Motor neuron (in vitro differentiated cells): ENCODE measurements around the gene SPATA46. TPM values are rescaled to one million over a fixed set of nuclear protein-coding genes. Genes with fewer than 3 reads are reported as not detected.
A peak's percentile ranks its signal among the peaks of the same experiment; 100 is the strongest.
"Not testable (repeated sequence)": the region's sequence is repeated elsewhere in the genome, so short reads cannot be mapped to it uniquely, and the experiment has no call there.

Experiments
- ATAC-seq, 8 experiments: fragments of 200-7000 bp; cut with Tn5 transposase; replicated peaks in 6 of 8; 2 replicates each; pipeline ENCODE4 v1.8.0; 2021; ENCODE audit warnings: mild to moderate bottlenecking in 8 of 8, moderate library complexity in 8 of 8
- H3K27ac ChIP-seq, 2 donors: fragments of 250-450 bp; sonication (Bioruptor Pico); 2 replicates each; pipeline ENCODE4 v1.9.0; 2021; ENCODE audit warnings: antibody characterized with exemption in 2 of 2, mild to moderate bottlenecking in 2 of 2, moderate library complexity in 1 of 2
- H3K4me1 ChIP-seq, 2 donors: fragments of 250-450 bp; sonication (Bioruptor Pico); replicated peaks in 1 of 2; 2 replicates each; pipeline ENCODE4 v1.6.1; 2021; ENCODE audit warnings: antibody characterized with exemption in 2 of 2, mild to moderate bottlenecking in 2 of 2, moderate library complexity in 1 of 2
- H3K4me3 ChIP-seq, 5 donors: fragments of 250-450 bp; sonication (Bioruptor Pico); 2 replicates each; pipeline ENCODE4 v1.9.0; 2021; ENCODE audit warnings: antibody characterized with exemption in 5 of 5, mild to moderate bottlenecking in 5 of 5, moderate library complexity in 4 of 5
- WGBS, 10 experiments: fragments of 450-650 bp; shearing (Covaris generic); methylation state at CpG; one replicate each; pipeline ENCODE4 v1.0.0; 2022; 5-methylcytosine and 5-hydroxymethylcytosine counted together
- in situ Hi-C, 9 experiments: fragments of 400-800 bp; cut with MboI; loops; one replicate each; pipeline ENCODE4 v1.15.0; 2021; ENCODE audit warnings: low sequenced_read_pairs in 9 of 9, low pct_unique_long_range_greater_than_20kb in 2 of 9; ENCODE audit not compliant: unreplicated experiment in 9 of 9
- total RNA-seq, 8 experiments: library from RNA; unstranded; fragments of 300-600 nt; gene quantifications; 2 replicates each; pipeline versions ENCODE4 v1.2.3 to v1.2.4, GENCODE V29; 2022

SPATA46 gene, protein sequence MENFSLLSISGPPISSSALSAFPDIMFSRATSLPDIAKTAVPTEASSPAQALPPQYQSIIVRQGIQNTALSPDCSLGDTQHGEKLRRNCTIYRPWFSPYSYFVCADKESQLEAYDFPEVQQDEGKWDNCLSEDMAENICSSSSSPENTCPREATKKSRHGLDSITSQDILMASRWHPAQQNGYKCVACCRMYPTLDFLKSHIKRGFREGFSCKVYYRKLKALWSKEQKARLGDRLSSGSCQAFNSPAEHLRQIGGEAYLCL
- total RNA-seq = 1 to 10 TPM in 3 of 8 experiments, under 1 TPM in 3, not detected in 2; 0.49 to 2.7 (median 1.1) TPM

GRCh38 chr1:162376691-162377090 lies at the start of gene SPATA46:
TSS of gene SPATA46 (minus strand) at chr1:162376854. CDS start at chr1:162376790, 64 bp downstream.
- ATAC-seq = peak in 1 of 8 experiments; percentile 68
- Histone ChIP-seq H3K4me1 (peaks cover 11 to 14% of the 10 kb centered on the region in 2 donors), H3K4me3 (no peak within 1 kb of the TSS), H3K27ac (no peak within 1 kb of the TSS)
- in situ Hi-C loops = loop anchor here in 1 of 9 experiments (25.0 kb wide), 1 partner anchor 589 kb away; no protein-coding TSS in a partner anchor
- 80 to 98% (median 90%) methylated on average over 2 to 5 of the region's 5 CpGs; no CpG with 5 or more reads in 6 of the 10 experiments for WGBS, 10 experiments

DNA sequence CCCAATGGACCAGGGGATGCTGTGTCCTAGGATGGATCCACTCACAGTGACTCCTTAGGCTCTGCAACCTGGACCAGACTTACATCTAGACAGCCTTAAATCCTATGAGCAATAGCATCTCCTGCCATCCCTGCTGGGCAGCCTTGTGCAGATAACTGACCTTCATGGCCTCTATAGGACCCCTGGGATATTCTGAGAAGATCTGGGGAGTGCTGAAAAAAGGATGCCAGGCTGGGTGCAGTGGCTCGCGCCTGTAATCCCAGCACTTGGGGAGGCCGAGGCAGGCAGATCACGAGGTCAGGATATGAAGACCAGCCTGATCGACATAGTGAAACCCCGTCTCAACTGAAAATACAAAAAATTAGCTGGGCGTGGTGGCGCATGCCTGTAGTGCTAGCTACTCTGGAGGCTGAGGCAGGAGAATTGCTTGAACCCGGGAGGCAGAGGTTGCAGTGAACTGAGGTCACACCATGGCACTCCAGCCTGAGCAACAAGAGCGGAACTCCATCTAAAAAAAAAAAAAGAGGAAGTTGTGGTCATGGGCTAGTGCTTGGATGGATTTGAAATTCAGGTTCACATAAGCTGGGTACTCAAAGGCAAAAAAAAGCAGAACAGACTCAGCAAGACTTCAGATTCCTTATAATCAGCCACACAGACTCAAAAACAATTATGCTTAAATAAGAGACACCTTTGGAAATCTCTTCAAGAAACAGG lies 46.2 kb upstream of the SPATA46 start:
- ATAC-seq = no peak
- Histone ChIP-seq H3K27ac (no peak overlapping the region), H3K4me1 (no peaks in the 10 kb centered on the region), H3K4me3 (no peak overlapping the region)
- in situ Hi-C loops = no loop called here
- 51 to 92% (median 80%) methylated on average over 2 to 10 of the region's 10 CpGs; no CpG with 5 or more reads in 1 of the 10 experiments for WGBS, 10 experiments

- H3K4me3 ChIP-seq = no peak overlapping the region
- WGBS, 10 experiments = 33 to 79% (median 62%) methylated on average over 2 to 5 of the region's 5 CpGs; no CpG with 5 or more reads in 2 of the 10 experiments
- no peaks in the 10 kb centered on the region for H3K4me1 ChIP-seq
- in situ Hi-C loops = no loop called here
- no peak overlapping the region for H3K27ac ChIP-seq
- no peak for ATAC-seq
Measured at GRCh38 chr1:162421258-162422164, 44.9 kb upstream of the SPATA46 start.

GRCh38 chr1:162420120-162420519 lies 43.5 kb upstream of the SPATA46 start:
- in situ Hi-C loops = no loop called here
- no peak overlapping the region for H3K4me3 ChIP-seq
- no peaks in the 10 kb centered on the region for H3K4me1 ChIP-seq
- no peak overlapping the region for H3K27ac ChIP-seq
- WGBS, 10 experiments = 20 to 92% (median 79%) methylated on average over 1 to 3 of the region's 3 CpGs; no CpG with 5 or more reads in 3 of the 10 experiments
- ATAC-seq = no peak

DNA sequence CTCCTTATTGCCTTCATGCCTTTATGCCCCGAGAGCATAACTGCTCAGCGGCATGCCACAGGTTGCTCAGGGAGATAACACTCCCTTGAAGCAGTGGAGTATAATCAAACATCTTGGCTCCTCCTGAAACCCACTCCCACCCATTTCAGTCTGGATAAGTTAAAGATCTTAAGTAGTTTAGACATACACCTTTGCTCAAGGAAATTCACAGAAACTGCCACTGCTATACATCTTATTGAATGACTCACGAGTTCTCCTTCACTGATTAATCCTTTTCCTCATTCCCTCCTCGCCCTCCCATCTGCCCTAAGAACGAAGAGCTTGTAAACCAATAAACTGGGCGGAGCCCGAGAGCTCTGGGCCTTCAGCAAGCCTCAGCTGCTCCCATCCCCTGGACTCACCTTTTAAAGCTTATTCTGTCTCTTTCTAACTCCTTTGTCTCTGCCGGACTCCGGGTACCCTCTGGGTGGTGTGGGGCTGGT lies 42.8 kb upstream of the SPATA46 start:
- H3K4me1 ChIP-seq, H3K4me3 ChIP-seq, in situ Hi-C loops, H3K27ac ChIP-seq: not testable (repeated sequence)
- WGBS, 10 experiments = 40 to 94% (median 67%) methylated on average over 2 to 9 of the region's 9 CpGs; no CpG with 5 or more reads in 2 of the 10 experiments
- ATAC-seq = peak in 1 of 8 experiments; percentile 27

GRCh38 chr1:162418584-162418983 lies 41.9 kb upstream of the SPATA46 start:
- ATAC-seq, H3K27ac ChIP-seq, H3K4me1 ChIP-seq, H3K4me3 ChIP-seq, in situ Hi-C loops: not testable (repeated sequence)
- 10 to 100% (median 89%) methylated on average over 1 to 7 of the region's 7 CpGs; no CpG with 5 or more reads in 1 of the 10 experiments for WGBS, 10 experiments

- ATAC-seq = no peak
- Histone ChIP-seq H3K27ac (no peak overlapping the region), H3K4me3 (no peak overlapping the region), H3K4me1 (no peaks in the 10 kb centered on the region)
- WGBS, 10 experiments = 63 to 96% (median 88%) methylated on average over 2 to 7 of the region's 7 CpGs; no CpG with 5 or more reads in 1 of the 10 experiments
- in situ Hi-C loops = no loop called here
Measured at GRCh38 chr1:162417650-162418049, 41.0 kb upstream of the SPATA46 start.

- ATAC-seq = no peak
- Histone ChIP-seq H3K27ac (no peak overlapping the region), H3K4me3 (no peak overlapping the region), H3K4me1 (no peaks in the 10 kb centered on the region)
- WGBS, 10 experiments = 65 to 100% (median 87%) methylated on average over 1 to 2 of the region's 2 CpGs; no CpG with 5 or more reads in 2 of the 10 experiments
- in situ Hi-C loops = no loop called here
Measured at GRCh38 chr1:162416909-162417308, 40.3 kb upstream of the SPATA46 start.

GRCh38 chr1:162416215-162416614 lies 39.6 kb upstream of the SPATA46 start:
- ATAC-seq = no peak
- no peak overlapping the region for H3K4me3 ChIP-seq
- no peaks in the 10 kb centered on the region for H3K4me1 ChIP-seq
- in situ Hi-C loops = no loop called here
- H3K27ac ChIP-seq = no peak overlapping the region

- H3K4me3 ChIP-seq = no peak within 1 kb of the TSS
- in situ Hi-C loops = no loop called here
- H3K4me1 ChIP-seq = no peaks in the 10 kb centered on the region
- peak in 2 of 8 experiments; percentile 53 to 71 for ATAC-seq
- no peak within 1 kb of the TSS for H3K27ac ChIP-seq
- WGBS, 10 experiments = 53 to 93% (median 84%) methylated on average over 1 to 3 of the region's 3 CpGs; no CpG with 5 or more reads in 6 of the 10 experiments
Measured at GRCh38 chr1:162412002-162412401, 35.3 kb upstream of the SPATA46 start, which contains the start of gene SH2D1B. TSS of gene SH2D1B (minus strand) at chr1:162412136. CDS start at chr1:162412016, 120 bp downstream.

GRCh38 chr1:162407539-162407938 lies 30.9 kb upstream of the SPATA46 start:
- no peak for ATAC-seq
- no peak overlapping the region for H3K27ac ChIP-seq
- no peak overlapping the region for H3K4me3 ChIP-seq
- in situ Hi-C loops = no loop called here
- WGBS, 10 experiments = 80 to 100% (median 100%) methylated on average over 1 of the region's 1 CpG; no CpG with 5 or more reads in 1 of the 10 experiments
- no peaks in the 10 kb centered on the region for H3K4me1 ChIP-seq

- H3K4me3 ChIP-seq = no peak overlapping the region
- in situ Hi-C loops = no loop called here
- 50 to 100% (median 92%) methylated on average over 1 to 2 of the region's 2 CpGs for WGBS, 10 experiments
- H3K27ac ChIP-seq = no peak overlapping the region
- no peaks in the 10 kb centered on the region for H3K4me1 ChIP-seq
- ATAC-seq = no peak
Measured at GRCh38 chr1:162406811-162407210, 30.2 kb upstream of the SPATA46 start.
